CD1c-positive myeloid dendritic cell (primary cell): ENCODE data around the gene FBXO4.
"Not testable (repeated sequence)": the region's sequence is repeated elsewhere in the genome, so short reads cannot be mapped to it uniquely, and the experiment has no call there.

Experiments used
- DNase-seq: peaks from one replicate; pipeline ENCODE4 v3.0.0-alpha.2; 2016; ENCODE audit errors: extremely low spot score

The FBXO4 gene

DNA sequence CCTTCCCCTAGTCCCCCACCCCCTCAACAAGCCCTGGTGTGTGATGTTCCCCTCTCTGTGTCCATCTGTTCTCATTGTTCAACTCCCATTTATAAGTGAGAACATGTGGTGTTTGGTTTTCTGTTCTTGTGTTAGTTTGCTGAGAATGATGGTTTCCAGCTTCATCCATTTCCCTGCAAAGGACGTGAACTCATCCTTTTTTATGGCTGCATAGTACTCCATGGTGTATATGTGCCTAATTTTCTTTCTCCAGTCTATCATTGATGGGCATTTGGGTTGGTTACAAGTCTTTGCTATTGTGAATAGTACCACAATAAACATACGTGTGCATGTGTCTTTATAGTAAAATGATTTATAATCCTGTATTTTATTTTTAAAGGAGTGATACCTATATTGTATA lies 57.8 kb downstream of the FBXO4 start:
- DNase-seq, result not testable (repeated sequence)

- DNase-seq, result no peak
Measured at GRCh38 chr5:41983284-41983683, 58.2 kb downstream of the FBXO4 start.

DNA sequence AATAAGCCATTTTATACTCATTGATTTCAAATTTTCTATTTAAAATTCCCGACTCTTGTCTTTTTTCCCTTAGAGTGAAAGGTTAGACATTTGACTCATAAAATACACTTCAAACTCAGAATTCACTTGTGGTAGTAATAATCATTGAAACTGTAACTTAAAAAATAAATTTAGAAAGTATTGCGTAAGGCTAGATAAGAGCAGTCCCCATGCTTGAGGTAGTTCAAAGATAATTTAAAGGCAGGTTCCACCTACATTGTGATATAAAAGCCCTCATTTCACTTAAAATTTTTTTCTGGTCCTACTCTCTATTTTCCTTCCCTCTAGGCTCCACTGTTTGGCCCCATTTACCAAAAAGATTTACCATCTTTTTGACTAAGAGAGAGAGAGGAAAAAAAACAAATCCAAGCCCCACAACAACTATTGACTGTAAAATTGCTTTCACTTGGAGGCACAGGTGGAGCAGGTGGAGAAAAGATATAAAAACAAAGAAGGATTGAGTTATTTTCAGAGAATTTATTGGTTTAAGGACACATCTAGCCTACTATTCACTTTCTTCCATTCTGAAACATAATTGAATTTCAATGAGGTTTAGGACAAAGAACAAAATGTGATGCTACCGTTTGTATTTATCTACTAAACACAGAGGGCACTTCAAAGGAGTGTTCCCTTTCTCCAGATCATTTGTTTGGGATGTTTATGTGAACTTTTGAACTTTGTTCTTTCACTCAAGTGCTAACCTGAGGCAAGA lies 61.0 kb downstream of the FBXO4 start:
- no peak for DNase-seq
